ENCODE measurements around the gene GUCD1. TPM values are rescaled to one million over a fixed set of nuclear protein-coding genes. Genes with fewer than 3 reads are reported as not detected.
"Not testable (repeated sequence)": the region's sequence is repeated elsewhere in the genome, so short reads cannot be mapped to it uniquely, and the experiment has no call there.

The GUCD1 gene
- total and polyA plus RNA-seq, 2 of the 13 experiments (the other 11 are each of a cell fraction or from before 2014, with no cell fraction given): 128 to 245 TPM

GRCh38 chr22:24532075-24532474 is 22.9 kb downstream of the GUCD1 start (continued):
- TF ChIP-seq SAP130 (CRISPR knock-in tag; IDR thresholded peaks at IDR 0.05; ENCODE audit: low read depth) (no peak), CEBPB (IDR thresholded peaks at IDR 0.05; ENCODE audit: borderline replicate concordance, low read depth, low read length) (peak; percentile 45; the same call in 1 of the 2 replicates), GATA4 (IDR thresholded peaks at IDR 0.05; ENCODE audit: borderline replicate concordance, low read depth) (no peak), ARID2 (CRISPR knock-in tag; IDR thresholded peaks at IDR 0.05; ENCODE audit: borderline replicate concordance) (no peak), ZNF12 (CRISPR knock-in tag; IDR thresholded peaks at IDR 0.05) (no peak), KLF13 (CRISPR knock-in tag; IDR thresholded peaks at IDR 0.05) (no peak)

GRCh38 chr22:24530968-24531367 is 24.0 kb downstream of the GUCD1 start:
- FAIRE-seq; H3K9me3 ChIP-seq (ENCODE audit: low read length); H3K36me3 ChIP-seq (replicated peaks in 1 of 2; ENCODE audit: control insufficient read depth in 1 of 2, insufficient read depth in 2 of 2, low read length in 2 of 2); H3K79me2 ChIP-seq (ENCODE audit: insufficient read depth, low read length); BruUV-seq (replicated peaks); DNase-seq (ENCODE audit: low spot score); CTCF ChIA-PET (ENCODE audit: low intra/inter-chr PET ratio, low total read pairs); H3K9ac ChIP-seq (ENCODE audit: insufficient read depth, low read depth, low read length); H3K27ac ChIP-seq (ENCODE audit: extremely low read length, insufficient read depth, low read length); H4K20me1 ChIP-seq (ENCODE audit: insufficient read depth, low read length); H3K4me3 ChIP-seq (replicated peaks in 1 of 3; ENCODE audit: insufficient read depth in 1 of 3, low read depth in 2 of 3, low read length in 3 of 3); H3K27me3 ChIP-seq (ENCODE audit: control insufficient read depth in 1 of 2, insufficient read depth in 2 of 2, low read length in 2 of 2); in situ Hi-C loops (cut with HindIII; ENCODE audit: extremely low pct_ligation_motif_present, low pct_unique_long_range_greater_than_20kb); H3K4me2 ChIP-seq (ENCODE audit: low read depth, low read length); ATAC-seq; H2AFZ ChIP-seq (ENCODE audit: low read length); intact Hi-C loops (cut with micrococcal nuclease; ENCODE audit: unreplicated experiment): not testable (repeated sequence)
- H3K4me1 ChIP-seq (ENCODE audit: insufficient read depth, low read length): peaks cover 58% of the 10 kb centered on the region
- POLR2A ChIA-PET: interaction anchor here (1.1 to 2.6 kb wide), 3 partner anchors 11 to 24 kb away, joined by 3 to 26 read pairs (median 4); partner anchors contain the start of gene GUCD1
- TF ChIP-seq FOSL2 (CRISPR knock-in tag; IDR thresholded peaks at IDR 0.05): peak; percentile 56
- 14% methylated on average over 3 of the region's 3 CpGs for WGBS (ENCODE audit: low lambda C conversion rate)

GRCh38 chr22:24529898-24530297 is 25.0 kb downstream of the GUCD1 start:
- no peaks in the 10 kb centered on the region for H4K20me1 ChIP-seq (ENCODE audit: insufficient read depth, low read length)
- POLR2A ChIA-PET: interaction anchor here (0.7 to 2.6 kb wide), 4 partner anchors 12 to 48 kb away, joined by 3 to 26 read pairs (median 4); partner anchors contain the start of gene GUCD1
- in situ Hi-C loops (cut with HindIII; ENCODE audit: extremely low pct_ligation_motif_present, low pct_unique_long_range_greater_than_20kb): no loop called here
- intact Hi-C loops (cut with micrococcal nuclease; ENCODE audit: unreplicated experiment): no loop called here
- H3K36me3 ChIP-seq (replicated peaks in 1 of 2; ENCODE audit: control insufficient read depth in 1 of 2, insufficient read depth in 2 of 2, low read length in 2 of 2): no peaks in the 10 kb centered on the region
- H3K4me1 ChIP-seq (ENCODE audit: insufficient read depth, low read length): peaks cover 62% of the 10 kb centered on the region
- no peaks in the 10 kb centered on the region for H3K79me2 ChIP-seq (ENCODE audit: insufficient read depth, low read length)
- H2AFZ ChIP-seq (ENCODE audit: low read length): no peak overlapping the region
- H3K27ac ChIP-seq (ENCODE audit: extremely low read length, insufficient read depth, low read length): no peak overlapping the region
- no peaks in the 10 kb centered on the region for H3K9me3 ChIP-seq (ENCODE audit: low read length)
- peak overlapping the region; percentile 13; the same call in 1 of the 2 replicates for H3K4me2 ChIP-seq (ENCODE audit: low read depth, low read length)
- no peak for FAIRE-seq
- ATAC-seq: no peak
- no peak overlapping the region for H3K9ac ChIP-seq (ENCODE audit: insufficient read depth, low read depth, low read length)
- BruUV-seq (replicated peaks): no TSS peak
- no peak overlapping the region for H3K4me3 ChIP-seq (replicated peaks in 1 of 3; ENCODE audit: insufficient read depth in 1 of 3, low read depth in 2 of 3, low read length in 3 of 3)
- no peaks in the 10 kb centered on the region for H3K27me3 ChIP-seq (ENCODE audit: control insufficient read depth in 1 of 2, insufficient read depth in 2 of 2, low read length in 2 of 2)
- WGBS (ENCODE audit: low lambda C conversion rate): 6% methylated on average over 2 of the region's 2 CpGs
- DNase-seq (ENCODE audit: low spot score): no peak
- CTCF ChIA-PET (ENCODE audit: low intra/inter-chr PET ratio, low total read pairs): no interaction called here
- no peak for TF ChIP-seq NR1H2 (CRISPR knock-in tag; IDR thresholded peaks at IDR 0.05; ENCODE audit: borderline replicate concordance, low read depth)
- no peak for TF ChIP-seq ZBTB2 (CRISPR knock-in tag; IDR thresholded peaks at IDR 0.05; ENCODE audit: low read depth)
- no peak for TF ChIP-seq ZNF674 (CRISPR knock-in tag; IDR thresholded peaks at IDR 0.05; ENCODE audit: low read depth)
- no peak for TF ChIP-seq HNF1B (CRISPR knock-in tag; IDR thresholded peaks at IDR 0.05)
- TF ChIP-seq MIXL1 (CRISPR knock-in tag; IDR thresholded peaks at IDR 0.05): no peak
- no peak for TF ChIP-seq ZNF740 (CRISPR knock-in tag; IDR thresholded peaks at IDR 0.05)
- no peak for TF ChIP-seq SP2 (CRISPR knock-in tag; IDR thresholded peaks at IDR 0.05)
- no peak for TF ChIP-seq ZNF83 (CRISPR knock-in tag; IDR thresholded peaks at IDR 0.05; ENCODE audit: borderline replicate concordance)
